ENCODE data around the gene DLX4.

DLX4 gene

GRCh38 chr17:49970498-49970897 lies 1.5 kb downstream of the DLX4 start:
- DNase-seq = no peak

- DNase-seq = peak in 1 of 6 experiments; percentile 10
These were observed 2.3 kb downstream of the DLX4 start for GRCh38 chr17:49971199-49971847.

- no peak for DNase-seq
These were observed 3.0 kb downstream of the DLX4 start for GRCh38 chr17:49971848-49972485.

DNA sequence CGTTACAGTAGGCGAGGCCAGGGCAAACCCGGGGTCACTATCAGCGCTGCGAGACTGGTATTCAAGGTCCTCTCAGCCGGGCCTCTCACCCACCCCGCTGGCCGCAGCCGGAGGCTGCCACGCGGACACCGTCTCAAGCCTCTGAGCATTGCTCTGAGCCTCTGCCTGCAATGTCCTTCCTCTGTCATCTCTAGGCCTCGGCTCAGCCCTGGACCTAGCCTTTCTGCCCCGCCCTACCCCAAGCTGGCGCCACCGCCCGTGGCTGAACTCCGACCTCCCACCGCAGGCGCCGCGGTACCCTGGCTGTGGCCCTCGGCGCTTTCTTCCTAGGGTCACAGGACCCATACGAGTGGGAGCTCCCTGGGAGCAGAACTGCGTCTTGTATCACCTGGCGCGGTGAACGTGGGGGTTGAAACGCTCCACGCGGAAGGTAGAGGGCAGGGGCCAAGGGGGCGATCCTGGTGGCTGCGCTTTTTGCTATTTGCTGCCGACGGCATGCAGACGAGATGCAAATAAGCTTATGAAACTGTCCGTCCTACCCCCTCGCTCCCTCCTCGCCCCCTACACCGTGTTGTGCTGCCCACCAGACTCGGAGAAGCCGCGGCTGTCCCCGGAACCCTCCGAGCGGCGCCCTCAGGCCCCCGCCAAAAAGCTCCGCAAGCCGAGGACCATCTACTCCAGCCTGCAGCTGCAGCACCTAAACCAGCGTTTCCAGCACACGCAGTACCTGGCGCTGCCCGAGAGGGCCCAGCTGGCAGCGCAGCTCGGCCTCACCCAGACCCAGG lies 3.7 kb downstream of the DLX4 start:
- peak in 2 of 6 experiments; percentile 6 to 18 for DNase-seq

- DNase-seq = no peak
These were observed 4.3 kb downstream of the DLX4 start for GRCh38 chr17:49973271-49973615.

GRCh38 chr17:49975531-49975930 lies 6.5 kb downstream of the DLX4 start:
- no peak for DNase-seq

- no peak for DNase-seq
These were observed 7.3 kb downstream of the DLX4 start for GRCh38 chr17:49976163-49976827.

- DNase-seq = no peak
These were observed 7.8 kb downstream of the DLX4 start for GRCh38 chr17:49976828-49977202.

- no peak for DNase-seq
These were observed 8.7 kb downstream of the DLX4 start for GRCh38 chr17:49977463-49978389.

- DNase-seq = no peak
These were observed 9.5 kb downstream of the DLX4 start for GRCh38 chr17:49978501-49978900.

DNA sequence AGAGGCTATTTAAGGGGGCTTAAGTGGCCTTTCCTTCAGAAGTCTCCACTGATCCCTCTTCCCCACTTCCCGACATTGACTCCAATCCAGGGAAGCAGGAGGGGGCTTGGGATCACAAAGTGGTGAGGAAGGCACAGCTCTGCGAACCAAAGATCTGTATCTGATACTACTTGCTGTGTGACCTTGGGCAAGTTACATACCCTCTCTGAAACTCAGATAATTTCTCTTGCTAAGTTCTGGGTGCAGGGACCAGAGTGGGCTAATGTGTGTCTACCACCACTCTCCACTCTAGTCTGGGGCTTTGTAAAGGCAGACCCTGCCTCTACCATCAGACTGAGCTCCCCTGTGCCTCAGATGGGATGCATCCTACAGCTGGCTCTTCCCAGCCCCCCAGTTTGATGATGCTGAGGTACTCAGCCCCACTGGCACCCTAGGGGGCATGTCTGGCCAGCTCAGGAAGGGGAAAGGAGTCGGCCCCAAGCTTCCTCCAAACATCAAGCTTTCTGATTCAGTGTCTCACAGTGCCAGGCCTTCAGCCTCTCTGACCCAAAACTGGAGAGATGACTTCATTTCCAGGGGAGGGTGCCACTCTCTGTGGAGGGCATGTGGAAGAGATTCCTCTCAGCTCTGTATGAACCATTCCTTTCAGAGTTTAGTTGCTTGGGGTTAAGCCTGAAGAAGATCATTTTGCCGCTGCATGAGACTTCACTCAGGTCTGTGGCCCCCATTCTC lies 10.9 kb downstream of the DLX4 start:
- no peak for DNase-seq

DNA sequence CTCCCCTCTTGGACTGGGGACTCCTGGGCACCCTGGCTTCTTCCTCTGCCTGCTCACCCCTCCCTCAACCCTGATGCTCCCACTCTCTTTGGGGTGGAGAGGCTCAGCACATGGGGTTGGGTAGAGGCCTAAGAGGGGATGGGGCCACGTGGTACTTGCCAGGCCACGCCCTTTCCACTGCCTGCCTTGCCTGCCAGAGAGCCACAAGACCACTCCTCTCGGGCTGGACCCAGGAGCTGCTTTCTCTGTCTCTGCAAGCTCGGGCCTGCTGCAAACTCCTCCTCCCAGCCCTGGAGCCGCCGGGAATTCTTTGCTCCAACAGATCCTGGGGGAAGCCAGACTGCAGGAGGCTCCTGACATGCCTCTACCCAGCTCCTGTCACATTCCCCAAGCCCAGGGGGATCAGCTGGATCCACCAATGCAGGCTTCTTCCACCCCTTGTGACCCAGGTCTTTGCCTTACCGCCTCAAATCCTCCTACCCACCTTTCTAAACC lies 11.8 kb downstream of the DLX4 start:
- DNase-seq = no peak

DNA sequence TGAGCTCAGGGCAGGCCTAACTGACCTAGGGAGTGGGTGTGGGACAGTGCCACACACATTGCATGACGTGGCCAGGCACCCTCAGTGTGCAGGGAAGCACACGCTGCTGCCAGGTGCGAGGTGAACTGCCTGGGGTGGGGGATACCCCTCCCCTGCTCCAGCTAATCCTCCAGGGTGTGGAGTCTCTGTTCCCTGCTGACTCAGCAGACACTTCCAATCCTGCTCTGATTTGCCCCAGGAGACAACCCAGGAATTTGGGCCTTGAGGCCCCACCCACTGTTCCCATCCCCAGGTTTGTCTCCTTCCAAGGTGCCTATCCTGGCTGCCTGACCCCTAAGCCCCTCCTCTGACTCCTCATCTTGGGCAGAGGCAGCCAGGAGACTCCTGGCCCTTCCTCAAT lies 15.3 kb downstream of the DLX4 start:
- no peak for DNase-seq

- no peak for DNase-seq
These were observed 15.8 kb downstream of the DLX4 start for GRCh38 chr17:49984776-49985175.

DNA sequence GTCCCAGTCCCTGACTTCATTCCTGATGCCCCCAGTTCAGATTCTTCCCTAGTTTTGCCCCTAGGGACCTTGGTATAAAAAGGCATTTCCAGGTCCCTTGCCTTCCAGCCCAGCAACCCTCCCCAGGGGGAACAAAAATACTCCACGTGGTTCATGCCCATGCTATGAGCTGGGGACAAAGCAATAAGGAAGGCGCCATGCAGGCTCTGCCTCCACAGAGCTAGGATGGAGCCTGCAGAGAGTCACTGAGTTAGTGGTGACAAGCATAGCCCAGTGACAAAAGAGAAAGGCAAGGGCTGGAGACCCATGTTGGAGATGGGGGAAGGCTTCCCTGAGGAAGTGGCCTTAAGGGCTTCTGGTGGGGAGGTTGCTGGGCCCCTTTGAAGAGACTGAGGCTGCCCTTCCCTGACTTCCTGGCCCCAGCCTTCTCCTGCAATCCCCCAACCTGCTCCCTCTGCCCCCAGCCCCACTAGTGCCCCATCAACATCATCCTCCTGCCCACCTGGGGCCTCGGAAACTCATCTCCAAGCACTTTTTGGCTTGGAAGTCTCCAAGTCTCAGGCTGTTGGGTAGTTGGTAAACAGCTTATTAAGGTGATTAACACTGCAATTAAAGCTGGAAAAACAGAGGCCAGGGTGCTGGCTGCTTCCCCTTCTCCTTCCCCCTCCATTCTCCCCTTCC lies 16.5 kb downstream of the DLX4 start:
- no peak for DNase-seq

DNA sequence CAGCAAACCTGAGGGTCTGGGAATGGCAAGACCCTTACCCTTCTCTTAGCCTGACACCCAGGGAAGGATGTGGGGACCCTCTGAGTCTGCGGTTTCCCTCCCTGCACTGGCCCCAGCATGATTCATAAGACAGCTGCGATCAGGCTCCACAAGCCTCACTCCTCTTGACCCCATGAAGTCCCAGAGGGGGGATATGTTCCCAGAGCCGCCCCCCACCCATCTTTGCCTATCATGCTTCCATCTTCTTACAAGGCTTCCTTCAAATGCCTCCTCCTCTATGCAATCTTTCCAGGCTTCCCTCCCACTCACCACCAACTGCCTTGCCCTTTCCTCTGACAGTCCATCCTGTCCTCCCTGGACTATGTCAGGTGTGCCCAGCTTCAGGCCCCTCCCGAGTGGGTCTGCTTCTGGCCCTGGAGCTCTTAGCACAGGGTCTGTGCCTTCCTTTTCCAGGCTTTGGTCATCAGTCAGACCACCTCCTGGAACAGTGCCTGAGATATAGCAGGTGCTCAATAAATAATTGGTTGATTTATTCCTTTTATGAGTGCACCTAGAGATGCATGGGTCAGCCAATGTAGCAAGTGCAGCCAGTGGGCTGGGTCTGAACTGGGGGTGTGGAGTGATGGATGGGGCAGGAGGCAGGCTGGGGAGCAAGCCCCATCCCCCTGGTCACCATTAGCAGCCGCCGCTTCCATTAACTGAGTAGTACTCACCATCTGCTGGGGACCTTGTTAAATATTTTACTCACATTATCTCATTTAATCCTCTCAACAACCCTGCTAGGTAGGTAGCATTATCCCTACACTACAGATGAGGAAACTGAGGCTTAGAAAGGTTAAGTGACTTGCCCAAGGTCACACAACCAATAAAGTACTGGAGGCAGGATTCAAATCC lies 17.7 kb downstream of the DLX4 start:
- DNase-seq = no peak

- no peak for DNase-seq
These were observed 18.2 kb downstream of the DLX4 start for GRCh38 chr17:49987290-49987585.

- DNase-seq = no peak
These were observed 18.9 kb downstream of the DLX4 start for GRCh38 chr17:49987681-49988441.

DNA sequence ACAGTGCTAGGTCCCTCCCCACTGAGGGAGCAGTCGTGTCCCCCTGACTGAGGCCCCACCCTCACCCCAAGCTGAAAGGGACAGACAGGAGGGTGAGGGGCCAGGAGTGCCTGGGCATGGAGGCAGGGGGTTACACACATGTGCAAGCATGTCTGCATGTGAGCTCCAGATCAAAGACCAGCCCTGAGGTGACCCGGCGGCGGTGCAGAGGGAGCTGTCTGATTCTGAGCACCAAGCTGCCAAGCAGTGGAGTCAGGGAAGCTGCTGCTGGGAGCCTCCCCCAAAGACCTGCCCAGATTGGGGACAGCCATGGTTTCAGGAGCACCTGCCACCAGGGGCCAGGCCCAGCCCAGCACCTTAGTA lies 20.5 kb downstream of the DLX4 start:
- DNase-seq = no peak

DNA sequence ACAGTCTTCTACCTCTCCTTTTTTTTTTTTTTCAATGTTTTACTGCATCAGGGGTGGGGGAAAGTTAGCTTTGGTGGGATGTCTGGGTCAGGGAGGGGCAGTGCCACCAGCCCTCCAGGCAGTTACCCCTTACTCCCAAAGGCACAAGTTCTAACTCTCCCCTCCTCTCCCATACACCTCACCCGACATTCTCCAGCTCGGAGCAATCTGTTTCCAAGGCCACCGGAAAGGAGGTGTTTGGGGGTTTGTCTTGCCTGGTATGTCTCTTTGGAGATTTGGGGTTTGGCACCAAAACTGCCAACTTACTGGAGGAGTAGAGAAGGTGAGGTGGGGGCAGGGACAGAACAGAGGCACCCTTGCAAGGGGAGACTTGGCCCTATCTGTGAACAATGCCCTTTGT lies 21.3 kb downstream of the DLX4 start:
- no peak for DNase-seq
